ENCODE data around the gene ZNF629.
"Not testable (repeated sequence)": the region's sequence is repeated elsewhere in the genome, so short reads cannot be mapped to it uniquely, and the experiment has no call there.

ZNF629 gene

GRCh38 chr16:30786936-30787612, at the start of gene ZNF629:
TSS of gene ZNF629 (minus strand) at chr16:30787205. CDS start at chr16:30784482, 2,723 bp downstream.
- no peak for TF ChIP-seq JUND (IDR thresholded peaks at IDR 0.05; ENCODE audit: low read depth)
- in situ Hi-C loops (cut with HindIII; ENCODE audit: low pct_unique_long_range_greater_than_20kb, low sequenced_read_pairs): no loop called here
- DNase-seq (ENCODE audit: low read depth in 1 of 2, low spot score in 1 of 2): peak; percentile 80 to 85

GRCh38 chr16:30834130-30834740, 47.2 kb upstream of the ZNF629 start:
- no peak for DNase-seq (ENCODE audit: low read depth in 1 of 2, low spot score in 1 of 2)
- TF ChIP-seq JUND (IDR thresholded peaks at IDR 0.05; ENCODE audit: low read depth): no peak
- in situ Hi-C loops (cut with HindIII; ENCODE audit: low pct_unique_long_range_greater_than_20kb, low sequenced_read_pairs): no loop called here

GRCh38 chr16:30830072-30830417, 43.0 kb upstream of the ZNF629 start:
- DNase-seq (ENCODE audit: low read depth in 1 of 2, low spot score in 1 of 2): no peak
- TF ChIP-seq JUND (IDR thresholded peaks at IDR 0.05; ENCODE audit: low read depth): no peak
- in situ Hi-C loops (cut with HindIII; ENCODE audit: low pct_unique_long_range_greater_than_20kb, low sequenced_read_pairs): no loop called here

GRCh38 chr16:30829130-30830071, 42.4 kb upstream of the ZNF629 start:
- peak in 1 of 2 experiments; percentile 38 for DNase-seq (ENCODE audit: low read depth in 1 of 2, low spot score in 1 of 2)
- in situ Hi-C loops (cut with HindIII; ENCODE audit: low pct_unique_long_range_greater_than_20kb, low sequenced_read_pairs): no loop called here

GRCh38 chr16:30821891-30822290, 34.9 kb upstream of the ZNF629 start:
- in situ Hi-C loops (cut with HindIII; ENCODE audit: low pct_unique_long_range_greater_than_20kb, low sequenced_read_pairs): no loop called here
- DNase-seq (ENCODE audit: low read depth in 1 of 2, low spot score in 1 of 2): no peak
- no peak for TF ChIP-seq JUND (IDR thresholded peaks at IDR 0.05; ENCODE audit: low read depth)

More at GRCh38 chr16:30829130-30830071, 42.4 kb upstream of the ZNF629 start:
- TF ChIP-seq JUND (IDR thresholded peaks at IDR 0.05; ENCODE audit: low read depth): no peak

- in situ Hi-C loops (cut with HindIII; ENCODE audit: low pct_unique_long_range_greater_than_20kb, low sequenced_read_pairs); DNase-seq (ENCODE audit: low read depth in 1 of 2, low spot score in 1 of 2): not testable (repeated sequence)
These were observed 34.4 kb upstream of the ZNF629 start for GRCh38 chr16:30821441-30821840.

- in situ Hi-C loops (cut with HindIII; ENCODE audit: low pct_unique_long_range_greater_than_20kb, low sequenced_read_pairs): no loop called here
- no peak for TF ChIP-seq JUND (IDR thresholded peaks at IDR 0.05; ENCODE audit: low read depth)
- DNase-seq (ENCODE audit: low read depth in 1 of 2, low spot score in 1 of 2): no peak
These were observed 34.0 kb upstream of the ZNF629 start for GRCh38 chr16:30820952-30821421.

- no peak for TF ChIP-seq JUND (IDR thresholded peaks at IDR 0.05; ENCODE audit: low read depth)
- no peak for DNase-seq (ENCODE audit: low read depth in 1 of 2, low spot score in 1 of 2)
- in situ Hi-C loops (cut with HindIII; ENCODE audit: low pct_unique_long_range_greater_than_20kb, low sequenced_read_pairs): no loop called here
These were observed 29.8 kb upstream of the ZNF629 start for GRCh38 chr16:30816769-30817168.

- no peak for DNase-seq (ENCODE audit: low read depth in 1 of 2, low spot score in 1 of 2)
- no peak for TF ChIP-seq JUND (IDR thresholded peaks at IDR 0.05; ENCODE audit: low read depth)
- in situ Hi-C loops (cut with HindIII; ENCODE audit: low pct_unique_long_range_greater_than_20kb, low sequenced_read_pairs): no loop called here
These were observed 26.8 kb upstream of the ZNF629 start for GRCh38 chr16:30813821-30814189.

- in situ Hi-C loops (cut with HindIII; ENCODE audit: low pct_unique_long_range_greater_than_20kb, low sequenced_read_pairs); DNase-seq (ENCODE audit: low read depth in 1 of 2, low spot score in 1 of 2): not testable (repeated sequence)
These were observed 22.7 kb upstream of the ZNF629 start for GRCh38 chr16:30809675-30810074.

GRCh38 chr16:30808890-30809426, 22.0 kb upstream of the ZNF629 start:
- DNase-seq (ENCODE audit: low read depth in 1 of 2, low spot score in 1 of 2); in situ Hi-C loops (cut with HindIII; ENCODE audit: low pct_unique_long_range_greater_than_20kb, low sequenced_read_pairs): not testable (repeated sequence)

- in situ Hi-C loops (cut with HindIII; ENCODE audit: low pct_unique_long_range_greater_than_20kb, low sequenced_read_pairs): no loop called here
- TF ChIP-seq JUND (IDR thresholded peaks at IDR 0.05; ENCODE audit: low read depth): no peak
- DNase-seq (ENCODE audit: low read depth in 1 of 2, low spot score in 1 of 2): no peak
These were observed 21.1 kb upstream of the ZNF629 start for GRCh38 chr16:30808146-30808545.

Measured in T47D (cell line).